ENCODE results near the gene PLEKHG4B.
A peak's percentile ranks its signal among the peaks of the same experiment; 100 is the strongest.
"Not testable (repeated sequence)": the region's sequence is repeated elsewhere in the genome, so short reads cannot be mapped to it uniquely, and the experiment has no call there.

The PLEKHG4B gene

GRCh38 chr5:96976-97660 is 5.2 kb downstream of the PLEKHG4B start:
- DNase-seq, result no peak

GRCh38 chr5:99815-100214 is 7.8 kb downstream of the PLEKHG4B start:
- no peak for DNase-seq

GRCh38 chr5:102411-103043 is 10.6 kb downstream of the PLEKHG4B start:
- peak; percentile 73 for DNase-seq

- DNase-seq, result not testable (repeated sequence)
Measured at GRCh38 chr5:104106-104505, 12.1 kb downstream of the PLEKHG4B start.

GRCh38 chr5:104778-105296 is 12.9 kb downstream of the PLEKHG4B start:
- DNase-seq, result no peak

- peak; percentile 67 for DNase-seq
Measured at GRCh38 chr5:105504-106070, 13.6 kb downstream of the PLEKHG4B start.

- DNase-seq, result no peak
Measured at GRCh38 chr5:106587-106986, 14.6 kb downstream of the PLEKHG4B start.

GRCh38 chr5:107526-107925 is 15.6 kb downstream of the PLEKHG4B start:
- no peak for DNase-seq

GRCh38 chr5:109826-110225 is 17.9 kb downstream of the PLEKHG4B start:
- no peak for DNase-seq

GRCh38 chr5:110270-110888 is 18.4 kb downstream of the PLEKHG4B start:
- DNase-seq, result no peak

GRCh38 chr5:111171-111570 is 19.2 kb downstream of the PLEKHG4B start:
- no peak for DNase-seq

- no peak for DNase-seq
Measured at GRCh38 chr5:119486-120097, 27.6 kb downstream of the PLEKHG4B start.

- no peak for DNase-seq
Measured at GRCh38 chr5:121432-121831, 29.5 kb downstream of the PLEKHG4B start.

GRCh38 chr5:125815-126214 is 33.8 kb downstream of the PLEKHG4B start:
- DNase-seq, result no peak

- no peak for DNase-seq
Measured at GRCh38 chr5:126806-127205, 34.8 kb downstream of the PLEKHG4B start.

- DNase-seq, result no peak
Measured at GRCh38 chr5:127886-128285, 35.9 kb downstream of the PLEKHG4B start.

GRCh38 chr5:128446-128845 is 36.5 kb downstream of the PLEKHG4B start:
- no peak for DNase-seq

- DNase-seq, result no peak
Measured at GRCh38 chr5:129148-129547, 37.2 kb downstream of the PLEKHG4B start.

GRCh38 chr5:129820-130219 is 37.9 kb downstream of the PLEKHG4B start:
- no peak for DNase-seq

GRCh38 chr5:130601-131131 is 38.7 kb downstream of the PLEKHG4B start:
- no peak for DNase-seq

- no peak for DNase-seq
Measured at GRCh38 chr5:136901-137300, 44.9 kb downstream of the PLEKHG4B start.

- DNase-seq, result no peak
Measured at GRCh38 chr5:137741-138140, 45.8 kb downstream of the PLEKHG4B start.

- no peak for DNase-seq
Measured at GRCh38 chr5:138936-139335, 47.0 kb downstream of the PLEKHG4B start.

Measured in NCI-H774 (cell line).